PFSK-1 (cell line): ENCODE measurements around the gene GGN.

Experiments
- FOXP2 ChIP-seq: optimal IDR thresholded peaks from 2 replicates; pipeline ENCODE3; 2011; ENCODE audit warnings: borderline replicate concordance, control low read depth, inconsistent platforms; ENCODE audit not compliant: insufficient read depth; ENCODE audit errors: extremely low read length, extremely low read depth
- POLR2AphosphoS5 ChIP-seq: IDR thresholded peaks from 2 replicates; pipeline ENCODE4 v1.6.1; 2012; ENCODE audit warnings: low read depth, mild to moderate bottlenecking, control low read depth, low read length, moderate library complexity
- REST ChIP-seq, 2 experiments: IDR thresholded peaks; 2 replicates each; pipeline versions ENCODE4 v1.6.1 to v1.8.0; 2011 to 2012; ENCODE audit warnings: low read depth in 2 of 2, low read length in 2 of 2, control low read depth in 1 of 2, inconsistent platforms in 1 of 2, mild to moderate bottlenecking in 1 of 2, moderate library complexity in 1 of 2; ENCODE audit not compliant: insufficient read depth in 1 of 2
- SIN3A ChIP-seq: IDR thresholded peaks from 2 replicates; pipeline ENCODE4 v1.6.1; 2012; ENCODE audit warnings: mild to moderate bottlenecking, low read length, moderate library complexity, borderline replicate concordance; ENCODE audit not compliant: insufficient read depth
- TAF1 ChIP-seq: IDR thresholded peaks from 2 replicates; pipeline ENCODE4 v1.6.1; 2012; ENCODE audit warnings: low read length, control low read depth, borderline replicate concordance; ENCODE audit not compliant: insufficient read depth

The GGN gene

DNA sequence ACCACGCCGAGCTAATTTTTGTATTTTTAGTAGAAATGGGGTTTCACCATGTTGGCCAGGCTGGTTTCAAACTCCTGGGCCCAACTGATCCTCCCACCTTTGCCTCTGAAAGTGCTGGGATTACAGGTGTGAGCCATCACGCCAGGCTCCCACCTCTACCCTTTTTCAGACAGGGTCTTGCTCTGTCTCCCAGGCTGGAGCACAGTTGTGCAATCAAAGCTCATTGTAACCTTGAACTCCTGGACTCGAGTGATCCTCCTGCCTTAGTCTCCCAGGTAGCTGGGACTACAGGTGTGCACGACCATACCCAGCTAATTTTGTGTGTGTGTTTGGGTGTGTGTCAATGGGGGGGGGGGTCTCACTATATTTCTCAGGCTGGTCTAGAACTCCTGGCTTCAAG lies 36.4 kb upstream of the GGN start:
- TF ChIP-seq FOXP2, result no peak
- no peak for TF ChIP-seq SIN3A
- no peak for TF ChIP-seq REST (IDR thresholded peaks at IDR 0.05; ENCODE audit: insufficient read depth in 1 of 2, low read depth in 2 of 2, low read length in 2 of 2)
- TF ChIP-seq POLR2AphosphoS5, result no peak
- no peak for TF ChIP-seq TAF1

DNA sequence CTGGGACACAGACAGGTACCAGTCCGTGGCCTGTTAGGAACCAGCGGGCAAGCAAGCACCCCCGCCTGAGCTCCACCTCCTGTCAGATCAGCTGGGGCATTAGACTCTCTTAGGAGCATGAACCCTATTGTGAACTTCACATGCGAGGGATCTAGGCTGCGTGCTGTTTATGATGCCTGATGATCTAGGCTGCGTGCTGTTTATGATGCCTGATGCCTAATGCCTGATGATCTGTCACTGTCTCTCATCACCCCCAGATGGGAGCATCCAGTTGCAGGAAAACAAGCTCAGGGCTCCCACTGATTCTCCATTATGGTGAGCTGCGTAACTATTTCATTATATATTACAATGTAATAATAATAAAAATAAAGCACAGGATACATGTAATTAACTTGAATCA lies 34.6 kb upstream of the GGN start:
- no peak for TF ChIP-seq POLR2AphosphoS5
- no peak for TF ChIP-seq FOXP2
- TF ChIP-seq TAF1, result no peak
- no peak for TF ChIP-seq REST (IDR thresholded peaks at IDR 0.05; ENCODE audit: insufficient read depth in 1 of 2, low read depth in 2 of 2, low read length in 2 of 2)
- TF ChIP-seq SIN3A, result no peak

DNA sequence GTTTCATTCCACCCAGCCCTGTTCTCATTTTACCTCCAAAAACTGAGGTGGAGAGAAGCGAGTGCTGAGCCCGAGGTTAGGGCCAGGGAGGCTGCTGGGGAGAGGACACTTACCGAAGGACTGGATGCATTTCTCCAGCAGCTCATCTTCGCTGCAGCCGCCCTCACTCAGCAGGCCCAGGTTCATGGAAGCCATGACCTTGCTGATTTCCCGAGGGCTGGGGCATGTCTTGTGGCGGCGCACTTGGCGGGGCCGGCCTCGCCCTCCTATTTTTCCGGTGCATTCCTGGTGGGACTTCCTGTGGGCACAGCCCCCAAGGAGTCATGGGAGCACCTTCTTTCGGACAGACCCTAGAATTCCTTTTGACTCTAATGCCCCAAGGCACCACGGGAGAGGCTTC lies 34.0 kb upstream of the GGN start:
- no peak for TF ChIP-seq POLR2AphosphoS5
- no peak for TF ChIP-seq SIN3A
- no peak for TF ChIP-seq FOXP2
- TF ChIP-seq REST (IDR thresholded peaks at IDR 0.05; ENCODE audit: insufficient read depth in 1 of 2, low read depth in 2 of 2, low read length in 2 of 2), result no peak
- no peak for TF ChIP-seq TAF1

DNA sequence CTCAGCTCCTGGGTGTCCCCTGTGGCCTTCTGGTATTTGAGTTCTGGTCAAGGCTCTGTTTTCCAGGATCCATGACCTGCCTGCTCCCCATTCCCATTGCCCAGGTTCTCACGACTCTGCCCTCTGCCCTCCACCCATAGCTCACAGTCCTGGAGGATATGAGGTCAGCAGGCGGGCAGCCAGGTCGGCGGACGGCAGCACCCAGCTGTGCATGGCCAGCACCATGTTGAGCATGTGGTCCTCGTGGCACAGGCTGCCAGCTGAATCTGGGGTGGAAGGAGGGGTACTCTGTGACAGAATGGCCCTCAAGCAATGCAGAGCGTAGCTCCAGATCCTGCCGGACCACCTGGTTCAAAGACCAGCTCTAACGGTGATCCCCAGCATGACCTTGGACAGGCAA lies 33.1 kb upstream of the GGN start:
- TF ChIP-seq SIN3A (no peak), REST (IDR thresholded peaks at IDR 0.05; ENCODE audit: insufficient read depth in 1 of 2, low read depth in 2 of 2, low read length in 2 of 2) (no peak), TAF1 (no peak), FOXP2 (no peak), POLR2AphosphoS5 (no peak)
